ENCODE measurements around the gene TRIM28. TPM values are rescaled to one million over a fixed set of nuclear protein-coding genes. Genes with fewer than 3 reads are reported as not detected.

Gene TRIM28
- total RNA-seq, 2 experiments from 2014 or later: 527 to 550 TPM

GRCh38 chr19:58549664-58550361 is 5.9 kb downstream of the TRIM28 start:
- Mint-ChIP-seq H3K27me3 (no peaks in the 10 kb centered on the region), H3K4me1 (ENCODE audit: low read depth) (peaks cover 42% of the 10 kb centered on the region), H3K27ac (peak overlapping the region; percentile 10), H3K9me3 (no peaks in the 10 kb centered on the region), H3K36me3 (ENCODE audit: low read depth) (peaks cover 83% of the 10 kb centered on the region), H3K4me3 (no peak overlapping the region)
- ChIA-PET CTCF (no interaction called here), POLR2A (interaction anchor here (0.8 to 13.1 kb wide), 4 partner anchors 7 to 33 kb away, joined by 4 to 164 read pairs (median 4); partner anchors contain the start of gene ZBTB45)
- no peak for ATAC-seq
- intact Hi-C loops (cut with micrococcal nuclease): no loop called here
- TF ChIP-seq, protein P1, sequence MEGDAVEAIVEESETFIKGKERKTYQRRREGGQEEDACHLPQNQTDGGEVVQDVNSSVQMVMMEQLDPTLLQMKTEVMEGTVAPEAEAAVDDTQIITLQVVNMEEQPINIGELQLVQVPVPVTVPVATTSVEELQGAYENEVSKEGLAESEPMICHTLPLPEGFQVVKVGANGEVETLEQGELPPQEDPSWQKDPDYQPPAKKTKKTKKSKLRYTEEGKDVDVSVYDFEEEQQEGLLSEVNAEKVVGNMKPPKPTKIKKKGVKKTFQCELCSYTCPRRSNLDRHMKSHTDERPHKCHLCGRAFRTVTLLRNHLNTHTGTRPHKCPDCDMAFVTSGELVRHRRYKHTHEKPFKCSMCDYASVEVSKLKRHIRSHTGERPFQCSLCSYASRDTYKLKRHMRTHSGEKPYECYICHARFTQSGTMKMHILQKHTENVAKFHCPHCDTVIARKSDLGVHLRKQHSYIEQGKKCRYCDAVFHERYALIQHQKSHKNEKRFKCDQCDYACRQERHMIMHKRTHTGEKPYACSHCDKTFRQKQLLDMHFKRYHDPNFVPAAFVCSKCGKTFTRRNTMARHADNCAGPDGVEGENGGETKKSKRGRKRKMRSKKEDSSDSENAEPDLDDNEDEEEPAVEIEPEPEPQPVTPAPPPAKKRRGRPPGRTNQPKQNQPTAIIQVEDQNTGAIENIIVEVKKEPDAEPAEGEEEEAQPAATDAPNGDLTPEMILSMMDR (IDR thresholded peaks at IDR 0.05): no peak
- DNase-seq: no peak

DNA sequence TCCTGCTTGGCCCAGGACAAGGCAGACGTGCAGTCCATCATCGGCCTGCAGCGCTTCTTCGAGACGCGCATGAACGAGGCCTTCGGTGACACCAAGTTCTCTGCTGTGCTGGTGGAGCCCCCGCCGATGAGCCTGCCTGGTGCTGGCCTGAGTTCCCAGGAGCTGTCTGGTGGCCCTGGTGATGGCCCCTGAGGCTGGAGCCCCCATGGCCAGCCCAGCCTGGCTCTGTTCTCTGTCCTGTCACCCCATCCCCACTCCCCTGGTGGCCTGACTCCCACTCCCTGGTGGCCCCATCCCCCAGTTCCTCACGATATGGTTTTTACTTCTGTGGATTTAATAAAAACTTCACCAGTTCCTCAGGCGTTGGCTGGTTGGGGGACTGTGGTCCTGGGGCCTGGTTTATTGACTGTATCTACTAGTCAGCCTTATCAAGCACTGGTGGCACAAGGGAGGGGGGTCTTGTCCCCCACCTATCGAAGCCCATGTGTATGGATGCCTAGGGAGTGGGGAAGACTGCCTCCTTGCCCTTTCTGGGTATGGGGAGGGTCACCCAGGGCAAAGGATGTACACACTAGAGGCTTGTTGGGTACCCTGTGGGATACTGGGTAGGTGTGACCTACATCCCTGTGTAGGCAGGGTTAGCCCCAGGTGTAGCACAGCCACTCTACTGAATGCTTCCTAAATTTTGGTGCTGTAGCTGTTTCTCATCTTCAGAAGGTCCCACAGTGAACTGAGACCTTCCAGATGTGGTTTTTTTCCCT is 6.7 kb downstream of the TRIM28 start:
- Mint-ChIP-seq H3K4me1 (ENCODE audit: low read depth) (peaks cover 48% of the 10 kb centered on the region), H3K27ac (no peak overlapping the region), H3K36me3 (ENCODE audit: low read depth) (peaks cover 82% of the 10 kb centered on the region), H3K4me3 (no peak overlapping the region), H3K27me3 (no peaks in the 10 kb centered on the region), H3K9me3 (no peaks in the 10 kb centered on the region)
- intact Hi-C loops (cut with micrococcal nuclease): no loop called here
- POLR2A ChIA-PET: interaction anchor here (1.6 to 13.1 kb wide), 3 partner anchors 13 to 34 kb away, joined by 5 to 164 read pairs (median 35); partner anchors contain the start of gene ZBTB45
- ATAC-seq (no peak), DNase-seq (no peak)
- CTCF ChIA-PET: no interaction called here
- TF ChIP-seq, protein P1 (IDR thresholded peaks at IDR 0.05): no peak

- intact Hi-C loops (cut with micrococcal nuclease): no loop called here
- TF ChIP-seq, protein P1 (IDR thresholded peaks at IDR 0.05): no peak
- Mint-ChIP-seq H3K4me3 (no peak overlapping the region), H3K27ac (no peak overlapping the region), H3K9me3 (no peaks in the 10 kb centered on the region), H3K4me1 (ENCODE audit: low read depth) (peaks cover 44% of the 10 kb centered on the region), H3K36me3 (ENCODE audit: low read depth) (peaks cover 79% of the 10 kb centered on the region), H3K27me3 (no peaks in the 10 kb centered on the region)
- ATAC-seq (no peak), DNase-seq (no peak)
- POLR2A ChIA-PET: interaction anchor here (1.3 to 13.1 kb wide), 4 partner anchors 8 to 34 kb away, joined by 3 to 164 read pairs (median 20); partner anchors contain the start of genes TRIM28 and ZBTB45
- CTCF ChIA-PET: interaction anchor here (1.2 kb wide), 1 partner anchor 31 kb away, joined by 4 read pairs; the partner anchor contains the start of gene ZBTB45
Measured at GRCh38 chr19:58551123-58551497, 7.2 kb downstream of the TRIM28 start.

GRCh38 chr19:58551577-58552471 is 8.0 kb downstream of the TRIM28 start:
- H3K4me3 Mint-ChIP-seq: no peak overlapping the region
- no peaks in the 10 kb centered on the region for H3K27me3 Mint-ChIP-seq
- CTCF ChIA-PET: interaction anchor here (1.1 to 1.2 kb wide), 2 partner anchors 24 to 32 kb away, joined by 3 to 4 read pairs; partner anchors contain the start of gene ZBTB45
- intact Hi-C loops (cut with micrococcal nuclease): no loop called here
- TF ChIP-seq, protein P1 (IDR thresholded peaks at IDR 0.05): no peak
- H3K36me3 Mint-ChIP-seq (ENCODE audit: low read depth): peaks cover 79% of the 10 kb centered on the region
- H3K27ac Mint-ChIP-seq: peak overlapping the region; percentile 23
- DNase-seq (no peak), ATAC-seq (no peak)
- no peaks in the 10 kb centered on the region for H3K9me3 Mint-ChIP-seq
- POLR2A ChIA-PET: interaction anchor here (0.7 to 13.1 kb wide), 5 partner anchors 8 to 1331 kb away, joined by 3 to 164 read pairs (median 5); partner anchors contain the start of genes TRIM28 and ZBTB45
- peaks cover 44% of the 10 kb centered on the region for H3K4me1 Mint-ChIP-seq (ENCODE audit: low read depth)

Measured in activated CD8-positive, alpha-beta T cell treated with anti-CD3 and anti-CD28 coated beads for 36 hours (primary cell).